ENCODE data around the gene ZFYVE19. TPM values are rescaled to one million over a fixed set of nuclear protein-coding genes. Genes with fewer than 3 reads are reported as not detected.

Gene ZFYVE19, protein sequence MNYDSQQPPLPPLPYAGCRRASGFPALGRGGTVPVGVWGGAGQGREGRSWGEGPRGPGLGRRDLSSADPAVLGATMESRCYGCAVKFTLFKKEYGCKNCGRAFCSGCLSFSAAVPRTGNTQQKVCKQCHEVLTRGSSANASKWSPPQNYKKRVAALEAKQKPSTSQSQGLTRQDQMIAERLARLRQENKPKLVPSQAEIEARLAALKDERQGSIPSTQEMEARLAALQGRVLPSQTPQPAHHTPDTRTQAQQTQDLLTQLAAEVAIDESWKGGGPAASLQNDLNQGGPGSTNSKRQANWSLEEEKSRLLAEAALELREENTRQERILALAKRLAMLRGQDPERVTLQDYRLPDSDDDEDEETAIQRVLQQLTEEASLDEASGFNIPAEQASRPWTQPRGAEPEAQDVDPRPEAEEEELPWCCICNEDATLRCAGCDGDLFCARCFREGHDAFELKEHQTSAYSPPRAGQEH
- 38.3 and 54.4 TPM in 2 replicates for total RNA-seq (2014; rRNA removed; shearing (Covaris generic))

- DNase-seq (ENCODE audit: low read depth) = peak; percentile 97
Observed at GRCh38 chr15:40807028-40807887, at the start of gene ZFYVE19, which contains the start of gene DNAJC17. Gene ZFYVE19 (plus strand): TSS chr15:40807089. CDS start chr15:40807590, 501 bp downstream. Gene DNAJC17 (minus strand): TSS chr15:40807473. CDS start chr15:40807446, 27 bp downstream.

GRCh38 chr15:40759961-40760360, 46.9 kb upstream of the ZFYVE19 start:
- no peak for DNase-seq (ENCODE audit: low read depth)

DNA sequence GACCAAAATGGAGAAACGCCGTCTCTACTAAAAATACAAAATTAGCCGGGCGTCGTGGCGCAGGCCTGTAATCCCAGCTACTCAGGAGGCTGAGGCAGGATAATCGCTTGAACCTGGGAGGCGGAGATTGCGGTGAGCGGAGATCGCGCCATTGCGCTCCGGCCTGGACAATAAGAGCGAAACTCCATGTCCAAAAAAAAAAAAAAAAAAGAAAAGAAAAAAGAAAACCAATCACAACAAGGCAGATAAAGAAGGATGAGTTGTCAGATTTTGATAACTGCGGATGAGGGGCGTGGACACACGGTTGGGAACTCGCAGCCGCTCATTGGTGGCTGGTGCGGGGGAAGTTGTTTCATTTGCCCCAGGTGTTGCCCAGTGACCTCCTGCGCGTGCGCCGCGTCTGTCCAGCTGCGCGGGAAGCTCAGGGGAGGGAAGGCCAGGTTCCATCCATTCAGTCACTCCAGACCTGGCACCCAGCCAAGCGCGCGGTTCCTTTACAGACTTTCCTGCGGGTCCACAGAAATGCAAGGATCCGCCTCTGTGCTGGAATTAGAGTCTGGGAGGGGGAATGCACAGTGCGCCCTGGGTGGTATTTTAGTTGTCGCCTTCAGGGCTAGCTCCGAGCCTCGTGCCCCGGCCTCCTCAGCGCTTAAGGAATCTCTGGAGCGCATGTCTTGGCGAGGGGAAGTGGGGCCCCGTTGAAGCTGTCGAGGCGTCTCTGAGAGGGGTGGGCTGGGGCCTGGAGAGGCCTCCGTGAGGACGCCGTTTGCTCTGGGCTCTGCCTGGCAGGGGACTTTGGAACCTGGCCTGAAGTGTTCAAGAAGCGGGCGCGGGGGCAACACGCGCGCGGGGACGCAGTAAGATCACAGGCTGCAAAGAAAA, 43.7 kb upstream of the ZFYVE19 start:
- peak; percentile 63 for DNase-seq (ENCODE audit: low read depth)

DNA sequence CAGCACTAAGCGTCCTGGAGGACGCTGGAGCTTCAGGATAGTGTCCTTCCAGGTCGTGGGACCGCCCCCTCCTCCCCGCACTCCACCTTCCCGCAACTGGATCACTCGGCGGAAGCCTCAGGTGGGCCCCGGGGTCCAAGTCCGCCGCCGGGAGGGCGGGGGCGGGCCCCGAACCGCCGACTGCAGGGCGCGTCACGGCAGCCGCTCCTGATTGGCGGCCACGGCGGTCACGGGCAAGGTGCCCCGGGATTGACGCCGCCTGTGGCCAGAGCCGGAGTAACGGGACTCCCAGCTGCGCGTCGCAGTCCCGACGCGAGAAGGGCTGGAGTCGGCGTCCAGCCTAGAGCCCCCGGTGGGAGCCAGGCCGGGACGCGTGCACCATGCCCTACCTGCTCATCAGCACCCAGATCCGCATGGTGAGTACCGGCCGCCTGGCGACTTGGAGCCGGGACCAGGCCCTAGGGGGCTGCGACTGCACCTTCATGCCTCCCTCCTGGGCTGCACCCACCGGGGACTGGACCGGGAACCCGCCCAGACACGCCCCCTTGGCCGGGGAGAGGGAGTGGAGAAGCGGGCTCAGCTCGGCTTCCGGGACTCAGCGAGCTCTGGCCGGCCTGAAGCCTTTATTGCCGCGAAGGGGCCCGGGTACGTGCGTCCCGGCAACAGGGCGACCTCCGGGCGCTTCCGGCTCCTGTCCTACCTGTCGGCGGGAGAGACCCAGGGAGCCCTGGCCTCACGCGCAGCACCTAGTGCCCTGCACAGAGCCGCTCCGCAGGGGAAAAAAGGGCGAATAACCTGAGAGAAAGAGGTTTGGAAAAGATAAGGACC, 42.9 kb upstream of the ZFYVE19 start, which contains the start of gene GCHFR:
TSS of gene GCHFR (plus strand) at position 268 of the 828 bp plus-strand sequence. CDS start at position 381, 113 bp downstream.
- DNase-seq (ENCODE audit: low read depth) = peak; percentile 59

GRCh38 chr15:40764629-40765103, 42.2 kb upstream of the ZFYVE19 start:
- no peak for DNase-seq (ENCODE audit: low read depth)

GRCh38 chr15:40766194-40766815, 40.6 kb upstream of the ZFYVE19 start:
- peak; percentile 37 for DNase-seq (ENCODE audit: low read depth)

GRCh38 chr15:40766906-40767837, 39.7 kb upstream of the ZFYVE19 start:
- no peak for DNase-seq (ENCODE audit: low read depth)

- DNase-seq (ENCODE audit: low read depth) = no peak
Observed at GRCh38 chr15:40767838-40768500, 38.9 kb upstream of the ZFYVE19 start.

DNA sequence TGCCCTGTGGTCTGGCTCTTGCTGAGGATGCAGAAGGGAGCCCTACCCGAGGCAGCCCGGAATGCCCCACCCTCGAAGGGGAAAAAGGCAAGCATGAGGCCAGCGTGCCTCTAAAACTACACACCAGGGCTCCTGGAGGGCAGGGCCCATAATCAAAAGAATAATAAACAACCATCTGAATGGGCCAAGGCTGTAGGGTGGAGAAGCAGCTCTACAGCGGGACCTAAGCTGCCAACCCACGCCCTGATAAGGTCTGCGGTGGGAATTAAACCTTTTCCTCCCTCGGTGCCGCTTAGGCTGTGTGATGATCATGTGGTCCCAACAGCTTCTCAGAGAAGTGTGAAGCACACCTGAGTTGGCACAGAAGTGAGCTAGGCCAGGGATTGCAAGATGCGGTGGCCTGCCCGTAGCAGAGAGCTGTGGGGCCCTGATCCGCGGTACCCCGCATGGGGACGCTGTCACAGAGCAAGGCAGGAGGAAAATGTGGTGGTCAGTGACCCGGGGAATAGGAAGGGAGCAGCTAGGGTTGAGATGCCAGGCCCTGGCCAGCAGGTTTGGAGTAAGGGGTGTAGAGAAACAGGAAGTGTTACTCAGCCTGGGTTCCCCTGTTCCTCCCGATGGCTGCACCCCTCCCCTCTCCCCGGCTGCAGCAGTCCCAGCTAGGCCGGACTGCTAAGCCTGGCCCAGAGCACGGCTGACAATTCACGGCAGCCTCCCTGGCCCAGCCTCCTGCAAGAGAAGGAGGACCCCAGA, 38.2 kb upstream of the ZFYVE19 start:
- DNase-seq (ENCODE audit: low read depth) = no peak

DNA sequence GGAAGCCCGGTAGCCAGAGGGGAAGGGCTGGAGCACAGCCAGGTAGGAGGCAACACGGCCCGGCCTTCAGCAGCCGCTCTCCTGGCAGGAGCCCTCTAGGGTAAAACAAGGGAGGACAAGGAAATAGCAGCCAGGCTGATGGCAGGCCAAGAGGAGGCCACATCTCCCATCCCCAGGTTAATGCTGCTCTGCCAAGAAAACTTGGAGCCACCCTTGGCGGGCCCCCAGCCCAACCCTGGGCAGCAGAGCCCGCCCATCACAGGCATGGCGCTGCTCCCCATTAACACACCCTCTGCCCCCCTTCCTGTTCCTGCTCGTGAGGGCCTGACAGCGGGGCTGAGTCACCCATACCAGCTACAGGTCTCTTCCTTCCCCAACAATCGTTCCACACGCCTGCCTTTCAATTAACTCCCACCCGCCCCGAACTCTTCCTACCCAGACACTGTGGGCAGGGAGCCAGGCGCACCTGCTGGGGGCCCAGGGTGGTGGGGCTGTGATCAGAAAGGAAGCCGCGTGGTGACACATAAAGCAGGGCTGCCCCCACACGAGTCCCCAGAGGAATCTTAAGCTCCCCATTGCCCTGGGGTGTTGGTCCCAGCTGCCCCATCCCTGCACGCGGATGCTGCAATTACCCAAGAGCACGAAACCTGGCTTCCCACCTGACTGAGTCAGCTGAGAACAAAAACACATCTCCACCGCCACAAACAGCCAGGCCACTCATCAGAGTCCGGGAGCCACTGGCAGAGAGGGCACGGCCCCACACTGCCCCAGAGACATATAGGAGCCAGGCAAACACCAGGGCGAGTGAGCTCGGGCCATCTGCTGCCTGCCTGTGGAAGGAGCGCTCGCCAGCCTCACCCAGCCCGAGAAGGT, 37.4 kb upstream of the ZFYVE19 start, which contains the start of gene C15orf62:
TSS of gene C15orf62 (plus strand) at position 707 of the 873 bp plus-strand sequence. CDS start 516 bp downstream, outside the sequence.
- no peak for DNase-seq (ENCODE audit: low read depth)

GRCh38 chr15:40770147-40770721, 36.7 kb upstream of the ZFYVE19 start:
- no peak for DNase-seq (ENCODE audit: low read depth)

DNA sequence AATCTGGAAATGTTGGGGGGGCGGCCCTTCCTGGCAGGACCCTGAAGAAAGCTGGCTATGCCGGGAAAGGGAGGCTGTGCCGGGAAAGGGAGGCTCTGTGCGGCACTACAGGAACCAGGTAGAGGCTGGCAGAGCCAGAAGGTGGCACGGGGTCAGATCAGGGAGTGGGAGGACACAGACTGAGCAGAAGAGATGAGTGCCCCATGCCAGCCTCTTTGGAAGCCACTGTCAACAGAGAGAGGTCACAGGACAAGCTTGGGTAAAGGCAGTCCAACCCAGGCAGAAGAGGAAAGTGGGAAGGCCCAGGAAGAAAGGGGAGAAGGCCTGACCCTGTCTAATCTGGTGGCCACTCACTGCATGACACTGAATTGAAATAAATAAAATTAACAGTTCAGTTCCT, 35.6 kb upstream of the ZFYVE19 start:
- no peak for DNase-seq (ENCODE audit: low read depth)

DNA sequence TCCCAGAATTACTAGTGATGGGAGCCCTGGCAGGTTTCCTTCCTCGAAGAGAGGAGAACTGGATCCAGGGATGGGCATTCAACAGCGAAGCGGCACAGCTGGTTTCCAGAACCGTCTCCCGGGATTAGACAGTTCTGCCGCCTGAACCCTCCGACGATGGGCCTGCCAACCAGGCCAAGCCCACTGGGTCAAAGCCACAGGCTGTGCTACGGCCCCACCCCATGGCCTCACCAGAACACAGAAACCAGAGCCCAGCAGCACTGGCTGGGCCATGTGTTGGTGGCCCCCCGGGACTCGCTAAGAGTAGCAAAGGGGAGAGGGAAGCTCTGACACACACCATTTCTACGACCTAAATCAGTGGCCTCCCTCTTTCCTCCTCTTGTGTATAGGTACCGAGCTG, 34.9 kb upstream of the ZFYVE19 start:
- DNase-seq (ENCODE audit: low read depth) = no peak

GRCh38 chr15:40773496-40773895, 33.4 kb upstream of the ZFYVE19 start:
- DNase-seq (ENCODE audit: low read depth) = no peak

DNA sequence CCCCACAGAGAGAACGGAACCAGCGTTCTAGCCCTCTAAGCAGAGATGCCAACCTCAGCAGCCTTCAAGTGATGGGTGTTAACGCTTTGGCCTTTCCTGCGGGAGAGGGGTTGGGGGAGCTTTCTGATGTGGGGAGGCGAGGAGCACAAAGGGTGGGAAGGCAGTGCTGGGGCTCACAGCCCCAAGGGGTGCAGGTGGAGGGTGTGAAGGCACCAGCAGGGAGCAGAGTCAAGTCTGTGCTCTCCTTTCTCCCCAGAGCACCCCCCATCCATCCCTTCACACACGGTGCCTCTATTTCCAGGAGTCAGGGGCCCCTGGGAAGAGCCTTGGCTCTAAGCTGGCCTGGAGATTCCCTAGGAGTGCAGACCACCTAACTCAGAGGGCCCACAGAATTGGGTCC, 33.0 kb upstream of the ZFYVE19 start:
- no peak for DNase-seq (ENCODE audit: low read depth)

GRCh38 chr15:40775007-40775406, 31.9 kb upstream of the ZFYVE19 start:
- DNase-seq (ENCODE audit: low read depth) = no peak
